K562 (cell line): ENCODE results near the gene ARAP1. TPM values are rescaled to one million over a fixed set of nuclear protein-coding genes. Genes with fewer than 3 reads are reported as not detected.
A peak's percentile ranks its signal among the peaks of the same experiment; 100 is the strongest.

Experiments used
- CBX5 ChIP-seq: IDR thresholded peaks from 2 replicates; pipeline ENCODE4 v1.6.1; 2014; ENCODE audit warnings: low read depth, borderline replicate concordance
- CCAR2 ChIP-seq: fragments of 200-400 bp; formaldehyde crosslinking; IDR thresholded peaks from 2 replicates; pipeline ENCODE4 v1.6.1; 2017; ENCODE audit warnings: mild to moderate bottlenecking, low read depth, low read length
- CREB5 ChIP-seq: fragments of 250-450 bp; sonication (Bioruptor Pico); IDR thresholded peaks from 2 replicates; pipeline ENCODE4 v1.5.0; 2020; ENCODE audit warnings: mild to moderate bottlenecking
- FOXP1 ChIP-seq: sonication (generic); formaldehyde crosslinking; IDR thresholded peaks from 2 replicates; pipeline ENCODE4 v1.8.0; 2022; ENCODE audit warnings: mild to moderate bottlenecking, missing genetic modification reagents
- GABPB1 ChIP-seq: sonication (generic); formaldehyde crosslinking; IDR thresholded peaks from 2 replicates; pipeline ENCODE4 v1.8.0; 2022; ENCODE audit warnings: mild to moderate bottlenecking, missing genetic modification reagents
- HIVEP1 ChIP-seq: fragments of 250-450 bp; sonication (Bioruptor Pico); IDR thresholded peaks from 2 replicates; pipeline ENCODE4 v1.4.0; 2020; ENCODE audit warnings: mild to moderate bottlenecking
- HMG20A ChIP-seq: fragments of 450-650 bp; formaldehyde crosslinking; conservative IDR thresholded peaks from 2 replicates; pipeline ENCODE4 v1.4.0; 2020; ENCODE audit warnings: mild to moderate bottlenecking, mixed read lengths
- HMGN3 ChIP-seq: IDR thresholded peaks from 2 replicates; pipeline ENCODE4 v1.6.1; 2011; ENCODE audit warnings: borderline replicate concordance, low read depth, mild to moderate bottlenecking, mixed read lengths, low read length; ENCODE audit not compliant: insufficient read length; ENCODE audit errors: extremely low read depth
- ILF3 ChIP-seq: fragments of 450-650 bp; IDR thresholded peaks from 2 replicates; pipeline ENCODE4 v1.6.1; 2018; ENCODE audit warnings: antibody characterized with exemption, mild to moderate bottlenecking, moderate library complexity, borderline replicate concordance
- IRF9 ChIP-seq: fragments of 450-650 bp; IDR thresholded peaks from 2 replicates; pipeline ENCODE4 v1.6.1; 2016; ENCODE audit warnings: missing biosample characterization, missing genetic modification characterization
- KLF13 ChIP-seq: fragments of 450-650 bp; IDR thresholded peaks from 2 replicates; pipeline ENCODE4 v1.6.1; 2016; ENCODE audit warnings: missing genetic modification characterization, low read depth, mild to moderate bottlenecking, missing compliant biosample characterization, moderate library complexity, borderline replicate concordance
- PTBP1 ChIP-seq: fragments of 200-400 bp; formaldehyde crosslinking; IDR thresholded peaks from 2 replicates; pipeline ENCODE4 v1.6.1; 2017; ENCODE audit warnings: low read depth, low read length
- RFX5 ChIP-seq: IDR thresholded peaks from 2 replicates; pipeline ENCODE4 v1.6.1; 2011; ENCODE audit warnings: low read depth, mild to moderate bottlenecking, improper control_type of control experiment, low read length
- SMC3 ChIP-seq: conservative IDR thresholded peaks from 2 replicates; pipeline ENCODE4 v1.6.1; 2011; ENCODE audit warnings: low read depth, low read length, improper control_type of control experiment; ENCODE audit not compliant: insufficient read depth
- SRSF7 ChIP-seq: fragments of 200-400 bp; formaldehyde crosslinking; optimal IDR thresholded peaks from 2 replicates; pipeline ENCODE3; 2017; ENCODE audit warnings: mild to moderate bottlenecking, low read depth, low read length
- TRIM28 ChIP-seq: fragments of 450-650 bp; IDR thresholded peaks from 2 replicates; pipeline ENCODE4 v1.6.1; 2017
- ZBTB9 ChIP-seq: fragments of 450-650 bp; formaldehyde crosslinking; IDR thresholded peaks from 2 replicates; pipeline ENCODE4 v1.4.0; 2020; ENCODE audit warnings: mild to moderate bottlenecking, moderate library complexity
- ZNF395 ChIP-seq: fragments of 200-800 bp; sonication (Bioruptor generic); IDR thresholded peaks from 2 replicates; pipeline ENCODE4 v1.6.1; 2017; ENCODE audit warnings: missing genetic modification characterization, missing compliant biosample characterization
- ZNF764 ChIP-seq: fragments of 250-450 bp; sonication (Bioruptor Pico); IDR thresholded peaks from 2 replicates; pipeline ENCODE4 v1.4.0; 2020; ENCODE audit warnings: low read depth, mild to moderate bottlenecking, moderate library complexity
- polyA plus RNA-seq, 8 experiments: library from polyadenylated mRNA; depleted of rRNA in 4 of 8; stranded (reverse) in 5 of 8; unstranded in 3 of 8; fragments of >200 nt; fragmentation: Nextera tagmentation in 2 of 8; fragmentation: Illumina TruSeq in 1 of 8; extraction: Ambion mirVana in 2 of 8; extraction: Trizol in 1 of 8; gene quantifications; 2 replicates each; pipeline versions ENCODE4 v1.2.1 to v1.2.3, GENCODE V29; 2011 to 2014; ENCODE audit warnings: inconsistent platforms in 1 of 8, missing spikeins in 1 of 8
- total RNA-seq, 7 experiments: library from RNA; depleted of rRNA in 6 of 7; stranded (reverse); fragments of >200 nt in 6 of 7; fragmentation: Illumina TruSeq in 2 of 7; extraction: Trizol in 2 of 7; gene quantifications; 2 replicates each; pipeline versions ENCODE4 v1.2.1 to v1.2.3, GENCODE V29; 2011 to 2021; ENCODE audit warnings: low replicate concordance in 1 of 7

ARAP1 gene
- total and polyA plus RNA-seq, 9 of the 15 experiments (the other 6 are each of a cell fraction or from before 2014, with no cell fraction given), result 0.23 to 67.0 (median 24.6) TPM

- TF ChIP-seq CREB5 (CRISPR knock-in tag) (no peak), ZNF395 (CRISPR knock-in tag) (no peak), CBX5 (no peak), SMC3 (peak; percentile 92), TRIM28 (no peak), ILF3 (no peak), PTBP1 (0 out of 2 replicates have a peak, but pooled peaks have one; percentile 67), ZNF764 (CRISPR knock-in tag) (no peak), GABPB1 (CRISPR knock-in tag) (0 out of 2 replicates have a peak, but pooled peaks have one; percentile 27), RFX5 (0 out of 2 replicates have a peak, but pooled peaks have one; percentile 41), HIVEP1 (CRISPR knock-in tag) (no peak), HMG20A (CRISPR knock-in tag) (no peak), FOXP1 (no peak), CCAR2 (no peak), IRF9 (tag) (no peak), SRSF7 (no peak), KLF13 (tag) (no peak), HMGN3 (no peak), ZBTB9 (no peak)
Observed at GRCh38 chr11:72724851-72725723, 27.1 kb downstream of the ARAP1 start (continued).
